Gastrocnemius medialis (tissue), 4 donors: ENCODE results near the gene IL9. TPM values are rescaled to one million over a fixed set of nuclear protein-coding genes. Genes with fewer than 3 reads are reported as not detected.

Experiments used
- ATAC-seq, 2 donors: fragments of 150-250 bp; one replicate each; pipeline ENCODE4 v1.9.1; 2016
- DNase-seq, 2 donors: peaks; one replicate each; pipeline ENCODE4 v3.0.0-alpha.2; 2019
- H3K27ac ChIP-seq, 4 donors: fragments of 200-600 bp; sonication (generic); 1 replicate in 1 of 4; 2 replicates in 3 of 4; pipeline ENCODE4 v1.5.1; 2016 to 2018; ENCODE audit warnings: mild to moderate bottlenecking in 2 of 4, moderate library complexity in 1 of 4
- H3K27me3 ChIP-seq, 3 donors: fragments of 200-600 bp; sonication (generic) in 2 of 3; 1 replicate in 1 of 3; 2 replicates in 2 of 3; pipeline versions ENCODE4 v1.5.1 to v1.6.0; 2016 to 2019; ENCODE audit warnings: mild to moderate bottlenecking in 1 of 3, moderate library complexity in 1 of 3
- H3K36me3 ChIP-seq, 2 donors: fragments of 200-600 bp; sonication (generic) in 1 of 2; one replicate each; pipeline ENCODE4 v1.5.1; 2017 to 2018
- H3K4me1 ChIP-seq, 2 donors: fragments of 200-600 bp; sonication (generic) in 1 of 2; one replicate each; pipeline ENCODE4 v1.5.1; 2016 to 2017; ENCODE audit warnings: mild to moderate bottlenecking in 2 of 2
- H3K4me3 ChIP-seq, 4 donors: fragments of 200-600 bp; sonication (generic) in 3 of 4; 1 replicate in 1 of 4; 2 replicates in 3 of 4; pipeline ENCODE4 v1.5.1; 2016 to 2019; ENCODE audit warnings: mild to moderate bottlenecking in 2 of 4
- H3K9me3 ChIP-seq, 3 donors: fragments of 200-600 bp; sonication (generic) in 2 of 3; 1 replicate in 1 of 3; 2 replicates in 2 of 3; pipeline ENCODE4 v1.5.1; 2016 to 2019
- CTCF ChIP-seq, 5 experiments: fragments of 450-650 bp in 3 of 5; fragments of 200-600 bp in 2 of 5; sonication (generic) in 2 of 5; IDR thresholded peaks in 4 of 5; conservative IDR thresholded peaks in 1 of 5; 1 replicate in 4 of 5; 2 replicates in 1 of 5; pipeline ENCODE4 v1.5.1; 2016 to 2019; ENCODE audit warnings: antibody characterized with exemption in 5 of 5, mild to moderate bottlenecking in 3 of 5, moderate library complexity in 3 of 5
- POLR2A ChIP-seq, 2 donors: fragments of 450-650 bp; IDR thresholded peaks; one replicate each; pipeline ENCODE4 v1.6.1; 2017; ENCODE audit warnings: antibody characterized with exemption in 2 of 2, mild to moderate bottlenecking in 2 of 2, moderate library complexity in 2 of 2
- in situ Hi-C, 4 donors: fragments of 200-750 bp; cut with MboI; loops; one replicate each; pipeline versions ENCODE4 v1.15.0 to v1.8.0; 2017; ENCODE audit warnings: low sequenced_read_pairs in 4 of 4
- intact Hi-C: fragments of 100-400 bp; cut with DNase I; formaldehyde crosslinking; loops from one replicate; pipeline ENCODE4 v1.15.1; 2023; ENCODE audit warnings: low total_unique reads
- total RNA-seq, 4 donors: library from RNA; depleted of rRNA; stranded (reverse); fragments of >200 nt; gene quantifications; one replicate each; pipeline versions ENCODE4 v1.1.0 to v1.2.3, GENCODE V29; 2016

The IL9 gene
- total RNA-seq, 4 donors from 2014 or later: not detected

- ATAC-seq: no peak
- Histone ChIP-seq H3K4me3 (no peak overlapping the region), H3K27ac (no peak overlapping the region), H3K27me3 (no peaks in the 10 kb centered on the region), H3K36me3 (no peaks in the 10 kb centered on the region), H3K9me3 (no peaks in the 10 kb centered on the region), H3K4me1 (no peaks in the 10 kb centered on the region)
- intact Hi-C loops: no loop called here
- in situ Hi-C loops: no loop called here
- no peak for DNase-seq
- TF ChIP-seq POLR2A (IDR thresholded peaks at IDR 0.05) (no peak), CTCF (IDR thresholded peaks at IDR 0.05 in 4 of 5, conservative IDR thresholded peaks at IDR 0.05 in 1 of 5) (no peak)
These were observed 44.3 kb downstream of the IL9 start for GRCh38 chr5:135851186-135851914.

DNA sequence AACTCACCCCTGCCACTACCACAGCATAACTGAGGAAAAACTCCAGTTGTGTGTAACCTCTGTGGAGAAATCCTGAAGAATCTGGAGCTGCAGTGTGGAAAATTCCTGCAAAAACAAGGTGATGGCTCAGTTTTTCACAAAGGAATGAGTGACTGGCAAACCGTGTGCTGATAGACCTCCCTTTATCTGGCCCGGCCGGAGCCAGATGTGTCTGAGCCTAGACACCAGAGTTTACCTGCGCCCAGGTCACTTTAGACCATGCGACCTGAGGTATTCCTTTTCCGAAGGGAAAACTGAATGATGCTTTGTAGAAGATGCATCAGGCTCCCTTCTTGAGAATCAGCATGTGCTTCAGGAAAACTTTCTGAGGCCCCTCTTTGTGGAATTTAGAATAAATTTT lies 45.0 kb downstream of the IL9 start:
- Histone ChIP-seq H3K9me3 (no peaks in the 10 kb centered on the region), H3K27me3 (no peaks in the 10 kb centered on the region), H3K4me3 (no peak overlapping the region), H3K27ac (no peak overlapping the region), H3K4me1 (no peaks in the 10 kb centered on the region), H3K36me3 (no peaks in the 10 kb centered on the region)
- in situ Hi-C loops: no loop called here
- no peak for ATAC-seq
- no peak for DNase-seq
- TF ChIP-seq CTCF (IDR thresholded peaks at IDR 0.05 in 4 of 5, conservative IDR thresholded peaks at IDR 0.05 in 1 of 5): no peak
- TF ChIP-seq POLR2A (IDR thresholded peaks at IDR 0.05): no peak
- intact Hi-C loops: no loop called here

GRCh38 chr5:135850231-135850630 lies 45.4 kb downstream of the IL9 start:
- no peak for TF ChIP-seq POLR2A (IDR thresholded peaks at IDR 0.05)
- TF ChIP-seq CTCF (IDR thresholded peaks at IDR 0.05 in 4 of 5, conservative IDR thresholded peaks at IDR 0.05 in 1 of 5): no peak
- intact Hi-C loops: no loop called here

GRCh38 chr5:135847976-135848375 lies 47.7 kb downstream of the IL9 start:
- intact Hi-C loops: no loop called here
- no peak for TF ChIP-seq POLR2A (IDR thresholded peaks at IDR 0.05)
- no peak for TF ChIP-seq CTCF (IDR thresholded peaks at IDR 0.05 in 4 of 5, conservative IDR thresholded peaks at IDR 0.05 in 1 of 5)
- ATAC-seq (no peak), DNase-seq (no peak)
- in situ Hi-C loops: loop anchor here in 3 of 4 donors (25.0 kb wide), 2 partner anchors 286 to 386 kb away; partner anchors contain the start of gene TIFAB (in 3 of the 3)
- no peaks in the 10 kb centered on the region for H3K36me3 ChIP-seq
- no peaks in the 10 kb centered on the region for H3K9me3 ChIP-seq
- no peak overlapping the region for H3K27ac ChIP-seq
- H3K4me3 ChIP-seq: no peak overlapping the region
- H3K27me3 ChIP-seq: no peaks in the 10 kb centered on the region
- no peaks in the 10 kb centered on the region for H3K4me1 ChIP-seq

More at GRCh38 chr5:135850231-135850630, 45.4 kb downstream of the IL9 start:
- Histone ChIP-seq H3K27me3 (no peaks in the 10 kb centered on the region), H3K4me1 (no peaks in the 10 kb centered on the region), H3K9me3 (no peaks in the 10 kb centered on the region), H3K4me3 (no peak overlapping the region), H3K36me3 (no peaks in the 10 kb centered on the region), H3K27ac (no peak overlapping the region)
- DNase-seq (no peak), ATAC-seq (no peak)
- in situ Hi-C loops: no loop called here
